ENCODE results near the gene FAU. TPM values are rescaled to one million over a fixed set of nuclear protein-coding genes. Genes with fewer than 3 reads are reported as not detected.
A peak's percentile ranks its signal among the peaks of the same experiment; 100 is the strongest.

FAU gene
- 1,004 and 1,020 TPM in 2 replicates for total RNA-seq

GRCh38 chr11:65121865-65122696, at the start of gene FAU, which contains the start of gene MRPL49:
TSS of gene FAU (minus strand) at chr11:65122134. CDS start at chr11:65121813, 321 bp downstream.
TSS of gene MRPL49 (plus strand) at chr11:65122321. CDS start at chr11:65122347, 26 bp downstream.
- peak; percentile 99 for DNase-seq (ENCODE audit: low spot score)
- intact Hi-C loops (cut with micrococcal nuclease), result loop anchor here (1.0 to 5.0 kb wide), 6 partner anchors 12 to 343 kb away; partner anchors contain the start of genes ARL2, CDCA5, POLA2 and SF1
- Mint-ChIP-seq H3K36me3 (ENCODE audit: low read depth) (peaks cover 66% of the 10 kb centered on the region), H3K4me1 (ENCODE audit: low read depth) (peaks cover 44% of the 10 kb centered on the region), H3K4me3 (peak within 1 kb of the TSS; percentile 99), H3K27me3 (ENCODE audit: insufficient read depth) (no peaks in the 10 kb centered on the region), H3K27ac (peak within 1 kb of the TSS; percentile 99), H3K9me3 (no peaks in the 10 kb centered on the region)

DNA sequence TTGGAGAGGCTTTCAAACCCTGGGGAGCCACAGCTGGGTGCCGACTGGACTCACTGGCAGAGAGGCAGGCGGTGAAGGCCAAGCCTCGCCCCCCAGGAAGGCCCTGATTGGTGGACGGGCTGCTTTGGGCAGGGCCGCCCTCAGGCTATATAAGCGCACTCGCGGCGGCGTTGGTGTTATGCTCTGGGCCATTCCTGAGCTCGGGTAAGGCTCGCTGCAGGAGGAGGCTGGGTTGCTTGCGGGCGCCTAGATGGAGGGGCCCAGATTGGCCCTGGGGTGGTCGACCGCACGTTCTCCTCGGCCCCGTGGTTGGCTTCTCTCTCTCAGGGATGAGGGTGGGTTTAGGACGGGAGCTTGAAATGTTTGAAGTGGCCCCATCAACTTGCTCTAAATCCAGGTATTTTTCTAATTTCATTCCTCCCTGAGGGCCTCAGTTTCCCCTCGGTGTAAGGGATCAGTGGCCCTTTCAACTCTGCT, 48.2 kb upstream of the FAU start, which contains the start of gene SPDYC:
TSS of gene SPDYC (plus strand) at position 176 of the 477 bp plus-strand sequence. CDS start 1,125 bp downstream, outside the sequence.
- Mint-ChIP-seq H3K27ac (peak within 1 kb of the TSS; percentile 85), H3K4me1 (ENCODE audit: low read depth) (peaks cover 14% of the 10 kb centered on the region), H3K9me3 (no peaks in the 10 kb centered on the region), H3K36me3 (ENCODE audit: low read depth) (peaks cover 2% of the 10 kb centered on the region), H3K4me3 (no peak within 1 kb of the TSS), H3K27me3 (ENCODE audit: insufficient read depth) (peaks cover 5% of the 10 kb centered on the region)
- DNase-seq (ENCODE audit: low spot score), result no peak
- intact Hi-C loops (cut with micrococcal nuclease), result no loop called here

- no peak overlapping the region for H3K4me3 Mint-ChIP-seq
- peaks cover 14% of the 10 kb centered on the region for H3K4me1 Mint-ChIP-seq (ENCODE audit: low read depth)
- peak overlapping the region; percentile 85 for H3K27ac Mint-ChIP-seq
- H3K36me3 Mint-ChIP-seq (ENCODE audit: low read depth), result peaks cover 2% of the 10 kb centered on the region
- no peaks in the 10 kb centered on the region for H3K9me3 Mint-ChIP-seq
- DNase-seq (ENCODE audit: low spot score), result no peak
- intact Hi-C loops (cut with micrococcal nuclease), result no loop called here
- H3K27me3 Mint-ChIP-seq (ENCODE audit: insufficient read depth), result peaks cover 7% of the 10 kb centered on the region
Measured at GRCh38 chr11:65169164-65169641, 47.3 kb upstream of the FAU start.

- intact Hi-C loops (cut with micrococcal nuclease), result no loop called here
- no peak overlapping the region for H3K27ac Mint-ChIP-seq
- H3K4me1 Mint-ChIP-seq (ENCODE audit: low read depth), result peaks cover 14% of the 10 kb centered on the region
- DNase-seq (ENCODE audit: low spot score), result no peak
- H3K4me3 Mint-ChIP-seq, result no peak overlapping the region
- H3K36me3 Mint-ChIP-seq (ENCODE audit: low read depth), result peaks cover 2% of the 10 kb centered on the region
- no peaks in the 10 kb centered on the region for H3K9me3 Mint-ChIP-seq
- H3K27me3 Mint-ChIP-seq (ENCODE audit: insufficient read depth), result peaks cover 9% of the 10 kb centered on the region
Measured at GRCh38 chr11:65167656-65168055, 45.7 kb upstream of the FAU start.

DNA sequence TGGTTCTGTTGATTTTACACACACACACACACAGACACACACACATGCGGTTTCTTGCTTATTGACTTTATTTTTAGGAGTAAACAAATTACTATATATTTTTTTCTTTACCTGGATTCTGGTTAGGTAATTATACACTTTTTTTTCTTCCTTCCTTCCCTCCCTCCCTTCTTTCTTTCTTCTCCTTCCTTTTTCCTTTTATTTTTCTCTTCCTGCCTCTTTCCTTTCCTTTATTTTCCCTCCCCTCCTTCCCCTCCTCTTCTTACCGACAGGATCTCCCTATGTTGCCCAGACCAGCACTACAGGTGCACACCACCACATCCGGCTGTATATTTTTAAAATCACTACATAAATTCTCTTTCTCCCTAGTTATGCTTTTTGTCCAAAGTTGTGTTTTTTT, 45.0 kb upstream of the FAU start:
- intact Hi-C loops (cut with micrococcal nuclease), result no loop called here
- H3K4me1 Mint-ChIP-seq (ENCODE audit: low read depth), result peaks cover 14% of the 10 kb centered on the region
- peaks cover 2% of the 10 kb centered on the region for H3K36me3 Mint-ChIP-seq (ENCODE audit: low read depth)
- H3K27ac Mint-ChIP-seq, result no peak overlapping the region
- H3K27me3 Mint-ChIP-seq (ENCODE audit: insufficient read depth), result peaks cover 9% of the 10 kb centered on the region
- no peak for DNase-seq (ENCODE audit: low spot score)
- no peaks in the 10 kb centered on the region for H3K9me3 Mint-ChIP-seq
- no peak overlapping the region for H3K4me3 Mint-ChIP-seq

DNA sequence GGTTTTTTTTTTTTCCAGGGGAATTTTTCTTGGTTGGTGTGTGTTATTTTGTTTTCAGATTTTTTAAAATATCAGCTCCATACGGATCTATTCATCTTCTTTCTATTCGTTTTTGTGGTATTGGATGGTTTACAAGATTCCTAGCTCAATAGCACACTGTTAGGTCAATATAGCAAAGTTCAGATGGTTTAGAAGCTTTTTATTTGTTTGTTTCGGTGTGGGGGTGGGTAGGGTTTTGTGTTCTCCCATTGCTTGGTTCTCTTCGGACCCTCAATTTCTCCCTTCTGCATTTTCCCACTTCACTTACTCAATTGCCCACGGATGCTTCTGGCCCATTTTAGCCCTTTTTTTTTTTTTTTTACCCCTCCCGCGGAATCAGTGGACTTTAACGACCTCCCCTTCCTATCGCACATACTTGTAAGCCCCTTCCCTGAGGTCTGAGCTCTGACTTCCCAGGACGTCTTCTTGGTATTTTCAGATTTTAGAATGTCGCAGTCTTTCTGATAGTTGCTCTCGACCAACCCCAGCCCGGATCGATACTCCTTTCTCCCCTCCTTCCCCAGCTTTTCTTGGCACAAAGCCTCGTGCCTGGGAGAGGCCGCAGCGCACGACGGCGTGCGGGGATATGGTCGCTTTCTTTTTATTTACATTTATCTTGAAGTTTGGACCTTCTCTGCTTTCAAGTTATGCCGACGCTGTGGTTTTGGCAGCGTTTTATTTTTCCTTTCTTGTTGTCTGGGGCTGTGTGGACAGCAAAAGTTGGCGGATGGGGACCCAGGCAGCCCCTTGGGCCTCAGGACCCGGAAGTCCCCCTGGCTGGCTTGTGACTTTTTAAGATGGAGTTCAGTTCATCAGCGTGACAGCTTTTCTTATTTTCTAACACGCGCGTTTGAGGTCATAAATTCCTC, 43.7 kb upstream of the FAU start:
- H3K27me3 Mint-ChIP-seq (ENCODE audit: insufficient read depth), result peaks cover 9% of the 10 kb centered on the region
- peaks cover 2% of the 10 kb centered on the region for H3K36me3 Mint-ChIP-seq (ENCODE audit: low read depth)
- H3K4me3 Mint-ChIP-seq, result no peak overlapping the region
- H3K9me3 Mint-ChIP-seq, result no peaks in the 10 kb centered on the region
- peaks cover 14% of the 10 kb centered on the region for H3K4me1 Mint-ChIP-seq (ENCODE audit: low read depth)
- H3K27ac Mint-ChIP-seq, result no peak overlapping the region
- intact Hi-C loops (cut with micrococcal nuclease), result no loop called here
- DNase-seq (ENCODE audit: low spot score), result no peak

DNA sequence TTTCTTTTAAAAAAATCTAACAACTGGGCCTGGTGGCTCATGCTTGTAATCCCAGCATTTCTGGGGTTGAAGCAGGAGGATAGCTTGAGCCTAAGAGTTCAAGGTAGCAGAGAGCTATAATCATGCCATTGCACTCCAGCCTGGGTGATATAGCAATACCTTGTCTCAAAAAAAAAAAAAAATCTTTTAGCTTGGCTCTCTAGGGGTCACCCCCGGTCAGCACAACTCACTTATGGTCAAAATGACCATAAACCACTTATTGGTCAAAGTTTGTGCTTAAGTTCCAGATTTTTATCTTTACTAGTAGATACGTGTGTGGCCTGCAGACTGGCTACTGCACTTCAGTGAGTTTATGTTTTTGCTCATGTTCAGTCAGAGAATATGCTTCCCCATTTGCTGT, 41.8 kb upstream of the FAU start:
- H3K4me3 Mint-ChIP-seq, result no peak overlapping the region
- H3K27ac Mint-ChIP-seq, result no peak overlapping the region
- intact Hi-C loops (cut with micrococcal nuclease), result no loop called here
- H3K36me3 Mint-ChIP-seq (ENCODE audit: low read depth), result no peaks in the 10 kb centered on the region
- peaks cover 18% of the 10 kb centered on the region for H3K27me3 Mint-ChIP-seq (ENCODE audit: insufficient read depth)
- peaks cover 5% of the 10 kb centered on the region for H3K4me1 Mint-ChIP-seq (ENCODE audit: low read depth)
- no peak for DNase-seq (ENCODE audit: low spot score)
- H3K9me3 Mint-ChIP-seq, result no peaks in the 10 kb centered on the region

- no peaks in the 10 kb centered on the region for H3K36me3 Mint-ChIP-seq (ENCODE audit: low read depth)
- H3K27ac Mint-ChIP-seq, result no peak overlapping the region
- H3K27me3 Mint-ChIP-seq (ENCODE audit: insufficient read depth), result peaks cover 13% of the 10 kb centered on the region
- no peak for DNase-seq (ENCODE audit: low spot score)
- H3K4me1 Mint-ChIP-seq (ENCODE audit: low read depth), result no peaks in the 10 kb centered on the region
- no peak overlapping the region for H3K4me3 Mint-ChIP-seq
- intact Hi-C loops (cut with micrococcal nuclease), result no loop called here
- no peaks in the 10 kb centered on the region for H3K9me3 Mint-ChIP-seq
Measured at GRCh38 chr11:65160643-65161042, 38.7 kb upstream of the FAU start.

DNA sequence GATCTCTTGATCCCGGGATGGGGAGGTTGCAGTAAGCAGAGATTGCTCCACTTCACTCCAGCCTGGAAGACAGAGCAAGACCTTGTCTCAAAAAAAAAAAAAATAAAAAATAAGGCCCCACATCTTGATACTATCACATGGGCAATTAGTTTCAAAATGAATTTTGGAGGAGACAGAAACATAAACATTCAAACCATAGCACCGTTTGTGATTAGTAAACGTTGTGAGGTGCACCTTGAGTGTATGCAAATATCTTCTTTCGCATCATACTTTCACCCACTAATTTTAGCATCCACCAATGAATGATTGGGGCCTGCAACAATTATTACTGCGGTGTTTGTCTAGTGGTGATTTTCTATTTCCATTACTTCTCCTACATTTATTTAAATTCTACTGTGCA, 37.1 kb upstream of the FAU start:
- Mint-ChIP-seq H3K9me3 (no peaks in the 10 kb centered on the region), H3K27ac (no peak overlapping the region), H3K27me3 (ENCODE audit: insufficient read depth) (peaks cover 11% of the 10 kb centered on the region), H3K4me1 (ENCODE audit: low read depth) (no peaks in the 10 kb centered on the region), H3K36me3 (ENCODE audit: low read depth) (no peaks in the 10 kb centered on the region), H3K4me3 (no peak overlapping the region)
- DNase-seq (ENCODE audit: low spot score), result no peak
- intact Hi-C loops (cut with micrococcal nuclease), result no loop called here

DNA sequence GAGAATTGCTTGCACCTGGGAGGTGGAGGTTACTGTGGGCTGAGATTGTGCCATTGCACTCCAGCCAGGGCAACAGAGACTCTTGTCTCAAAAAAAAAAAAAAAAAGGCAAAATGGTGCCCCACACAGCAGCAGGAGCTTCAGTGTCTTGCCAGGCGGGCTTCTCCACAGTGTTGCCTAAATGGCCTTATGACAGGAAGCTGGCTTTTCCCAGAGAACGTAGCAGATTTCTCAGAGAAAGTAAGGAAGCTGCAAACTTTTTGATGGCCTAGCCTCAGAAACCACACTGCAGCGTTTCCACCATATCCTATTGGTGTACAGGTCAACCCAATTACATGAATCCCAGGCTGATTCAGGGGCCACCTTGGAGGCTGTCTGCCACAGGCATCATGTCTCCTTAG, 35.4 kb upstream of the FAU start:
- no peak overlapping the region for H3K4me3 Mint-ChIP-seq
- H3K36me3 Mint-ChIP-seq (ENCODE audit: low read depth), result no peaks in the 10 kb centered on the region
- H3K27ac Mint-ChIP-seq, result no peak overlapping the region
- no peak for DNase-seq (ENCODE audit: low spot score)
- H3K9me3 Mint-ChIP-seq, result no peaks in the 10 kb centered on the region
- peaks cover 9% of the 10 kb centered on the region for H3K27me3 Mint-ChIP-seq (ENCODE audit: insufficient read depth)
- intact Hi-C loops (cut with micrococcal nuclease), result no loop called here
- H3K4me1 Mint-ChIP-seq (ENCODE audit: low read depth), result no peaks in the 10 kb centered on the region

DNA sequence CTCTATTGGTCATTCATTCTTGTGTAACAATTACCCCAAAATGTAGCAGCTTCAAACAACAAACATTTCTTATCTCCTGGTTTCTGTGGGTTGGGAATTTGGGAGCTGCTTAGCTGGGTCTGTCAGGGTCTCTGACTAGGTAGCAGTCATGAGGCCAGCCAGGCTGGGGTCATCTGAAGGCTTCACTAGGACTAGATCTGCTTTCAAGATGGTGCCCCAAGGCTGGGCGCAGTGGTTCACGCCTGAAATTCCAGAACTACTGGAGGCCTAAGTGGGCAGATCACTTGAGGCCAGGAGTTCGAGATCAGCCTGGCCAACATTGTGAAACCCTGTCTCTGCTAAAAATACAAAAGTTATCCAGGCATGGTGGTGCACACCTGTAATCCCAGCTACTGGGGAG, 35.0 kb upstream of the FAU start:
- intact Hi-C loops (cut with micrococcal nuclease), result no loop called here
- no peak overlapping the region for H3K27ac Mint-ChIP-seq
- peaks cover 9% of the 10 kb centered on the region for H3K27me3 Mint-ChIP-seq (ENCODE audit: insufficient read depth)
- no peak for DNase-seq (ENCODE audit: low spot score)
- H3K9me3 Mint-ChIP-seq, result no peaks in the 10 kb centered on the region
- H3K36me3 Mint-ChIP-seq (ENCODE audit: low read depth), result no peaks in the 10 kb centered on the region
- H3K4me3 Mint-ChIP-seq, result no peak overlapping the region
- H3K4me1 Mint-ChIP-seq (ENCODE audit: low read depth), result peaks cover 3% of the 10 kb centered on the region

DNA sequence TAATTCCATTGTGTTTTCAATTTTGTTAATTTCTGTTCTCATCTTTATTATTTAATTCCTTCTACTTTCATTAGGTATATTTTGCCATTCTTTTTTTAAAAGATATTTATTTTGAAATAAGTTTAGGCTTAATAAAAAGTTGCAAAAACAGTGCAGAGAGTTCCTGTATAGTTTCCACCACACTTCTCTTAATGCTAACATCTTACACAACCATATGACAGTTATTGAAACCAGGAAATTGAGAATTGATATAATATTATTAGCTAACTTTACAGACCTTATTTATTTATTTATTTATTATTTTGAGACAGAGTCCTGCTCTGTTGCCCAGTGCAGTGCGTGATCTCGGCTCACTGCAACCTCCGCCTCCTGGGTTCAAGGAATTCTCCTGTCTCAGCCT, 34.3 kb upstream of the FAU start:
- no peaks in the 10 kb centered on the region for H3K36me3 Mint-ChIP-seq (ENCODE audit: low read depth)
- DNase-seq (ENCODE audit: low spot score), result no peak
- intact Hi-C loops (cut with micrococcal nuclease), result no loop called here
- no peak overlapping the region for H3K27ac Mint-ChIP-seq
- peaks cover 10% of the 10 kb centered on the region for H3K4me1 Mint-ChIP-seq (ENCODE audit: low read depth)
- no peak overlapping the region for H3K4me3 Mint-ChIP-seq
- H3K9me3 Mint-ChIP-seq, result no peaks in the 10 kb centered on the region
- H3K27me3 Mint-ChIP-seq (ENCODE audit: insufficient read depth), result peaks cover 9% of the 10 kb centered on the region

All from activated T-helper 1 cell treated with anti-CD3 and anti-CD28 coated beads, Interleukin-12 subunit alpha, Interleukin-12 subunit beta, Interleukin-2, Interleukin-4 antibody, amounts not matched to agents 30 ng/mL and 10 ng/mL and 1 ng/mL, durations not matched to agents 14 hours and 24 hours and 36 hours (primary cell).